WERI-Rb-1 (cell line): ENCODE measurements around the gene FAM20C.

Experiments
- DNase-seq: peaks from one replicate; pipeline ENCODE4 v3.0.0-alpha.2; 2020
- H3K27ac ChIP-seq: fragments of 250-450 bp; sonication (Bioruptor Pico); 2 replicates; pipeline ENCODE4 v1.5.1; 2020; ENCODE audit warnings: mild to moderate bottlenecking, moderate library complexity
- H3K27me3 ChIP-seq: fragments of 250-450 bp; sonication (Bioruptor Pico); 2 replicates; pipeline ENCODE4 v1.5.1; 2021; ENCODE audit warnings: mild to moderate bottlenecking, low read depth, moderate library complexity; ENCODE audit not compliant: insufficient read depth, severe bottlenecking
- H3K36me3 ChIP-seq: fragments of 250-450 bp; sonication (Bioruptor Pico); 2 replicates; pipeline ENCODE4 v1.5.1; 2020; ENCODE audit warnings: mild to moderate bottlenecking, moderate library complexity
- H3K4me3 ChIP-seq: 2 replicates; pipeline ENCODE4 v1.5.1; 2011; ENCODE audit warnings: low read depth, mild to moderate bottlenecking, control low read depth, low read length
- H3K9me3 ChIP-seq: fragments of 250-450 bp; sonication (Bioruptor Pico); 2 replicates; pipeline ENCODE4 v1.5.1; 2021; ENCODE audit warnings: mild to moderate bottlenecking, moderate library complexity; ENCODE audit not compliant: severe bottlenecking
- CTCF ChIP-seq: IDR thresholded peaks from 2 replicates; pipeline ENCODE4 v1.5.1; 2011; ENCODE audit warnings: low read depth, mild to moderate bottlenecking, control low read depth, inconsistent platforms, low read length

FAM20C gene

GRCh38 chr7:195010-195829 is 2.8 kb downstream of the FAM20C start:
- Histone ChIP-seq H3K4me3 (no peak overlapping the region), H3K27me3 (no peaks in the 10 kb centered on the region), H3K27ac (no peak overlapping the region), H3K36me3 (peaks cover 38% of the 10 kb centered on the region), H3K9me3 (no peaks in the 10 kb centered on the region)
- no peak for DNase-seq
- no peak for TF ChIP-seq CTCF

GRCh38 chr7:195830-196128 is 3.4 kb downstream of the FAM20C start:
- Histone ChIP-seq H3K4me3 (no peak overlapping the region), H3K9me3 (no peaks in the 10 kb centered on the region), H3K36me3 (peaks cover 38% of the 10 kb centered on the region), H3K27ac (no peak overlapping the region), H3K27me3 (no peaks in the 10 kb centered on the region)
- DNase-seq: no peak
- TF ChIP-seq CTCF: no peak

GRCh38 chr7:196283-196682 is 3.9 kb downstream of the FAM20C start:
- Histone ChIP-seq H3K4me3 (no peak overlapping the region), H3K36me3 (peaks cover 38% of the 10 kb centered on the region)

GRCh38 chr7:196778-197321 is 4.5 kb downstream of the FAM20C start:
- H3K9me3 ChIP-seq: no peaks in the 10 kb centered on the region
- no peak overlapping the region for H3K4me3 ChIP-seq
- no peak for TF ChIP-seq CTCF
- peaks cover 38% of the 10 kb centered on the region for H3K36me3 ChIP-seq
- no peak for DNase-seq
- H3K27ac ChIP-seq: no peak overlapping the region
- H3K27me3 ChIP-seq: no peaks in the 10 kb centered on the region

More at GRCh38 chr7:196283-196682, 3.9 kb downstream of the FAM20C start:
- Histone ChIP-seq H3K9me3 (no peaks in the 10 kb centered on the region), H3K27me3 (no peaks in the 10 kb centered on the region), H3K27ac (no peak overlapping the region)
- no peak for DNase-seq
- no peak for TF ChIP-seq CTCF

GRCh38 chr7:197413-198335 is 5.3 kb downstream of the FAM20C start:
- no peak for TF ChIP-seq CTCF
- DNase-seq: no peak
- no peak overlapping the region for H3K27ac ChIP-seq
- no peaks in the 10 kb centered on the region for H3K27me3 ChIP-seq
- no peak overlapping the region for H3K4me3 ChIP-seq
- peaks cover 38% of the 10 kb centered on the region for H3K36me3 ChIP-seq
- no peaks in the 10 kb centered on the region for H3K9me3 ChIP-seq
